Choroid plexus epithelial cell (primary cell): ENCODE results near the gene GLYAT.
"Not testable (repeated sequence)": the region's sequence is repeated elsewhere in the genome, so short reads cannot be mapped to it uniquely, and the experiment has no call there.

Source experiments
- DNase-seq: peaks from one replicate; pipeline ENCODE4 v3.0.0-alpha.2; 2010; ENCODE audit warnings: low read depth
- H3K4me3 ChIP-seq: 2 replicates; pipeline ENCODE4 v1.5.1; 2011; ENCODE audit warnings: low read depth, mild to moderate bottlenecking, control low read depth, low read length, moderate library complexity
- TF ChIP-seq, protein P1 (sequence below): conservative IDR thresholded peaks from 2 replicates; pipeline ENCODE4 v1.5.1; 2011; ENCODE audit warnings: low read depth, mild to moderate bottlenecking, control low read depth, inconsistent platforms, low read length, moderate library complexity

Gene GLYAT

DNA sequence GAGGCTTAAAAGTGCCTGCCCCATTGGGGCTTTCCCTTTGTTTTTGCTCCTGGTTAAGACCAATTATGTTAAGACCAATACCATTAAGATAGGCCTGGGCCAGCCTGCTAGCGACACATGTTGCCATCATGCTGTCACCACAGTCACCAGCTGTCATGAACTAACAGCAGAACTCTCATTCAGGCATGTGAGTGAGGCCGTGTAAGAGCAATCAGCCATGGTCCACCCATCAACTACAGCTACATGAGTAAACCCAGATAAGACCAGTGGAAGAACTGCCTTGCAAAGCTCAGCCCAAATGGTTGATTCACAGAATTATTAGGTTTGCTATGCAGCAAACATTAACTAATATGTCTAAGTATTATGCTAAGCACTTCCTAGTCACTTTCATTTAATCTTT, 19.9 kb downstream of the GLYAT start:
- no peak overlapping the region for H3K4me3 ChIP-seq
- DNase-seq = no peak
- TF ChIP-seq, protein P1, sequence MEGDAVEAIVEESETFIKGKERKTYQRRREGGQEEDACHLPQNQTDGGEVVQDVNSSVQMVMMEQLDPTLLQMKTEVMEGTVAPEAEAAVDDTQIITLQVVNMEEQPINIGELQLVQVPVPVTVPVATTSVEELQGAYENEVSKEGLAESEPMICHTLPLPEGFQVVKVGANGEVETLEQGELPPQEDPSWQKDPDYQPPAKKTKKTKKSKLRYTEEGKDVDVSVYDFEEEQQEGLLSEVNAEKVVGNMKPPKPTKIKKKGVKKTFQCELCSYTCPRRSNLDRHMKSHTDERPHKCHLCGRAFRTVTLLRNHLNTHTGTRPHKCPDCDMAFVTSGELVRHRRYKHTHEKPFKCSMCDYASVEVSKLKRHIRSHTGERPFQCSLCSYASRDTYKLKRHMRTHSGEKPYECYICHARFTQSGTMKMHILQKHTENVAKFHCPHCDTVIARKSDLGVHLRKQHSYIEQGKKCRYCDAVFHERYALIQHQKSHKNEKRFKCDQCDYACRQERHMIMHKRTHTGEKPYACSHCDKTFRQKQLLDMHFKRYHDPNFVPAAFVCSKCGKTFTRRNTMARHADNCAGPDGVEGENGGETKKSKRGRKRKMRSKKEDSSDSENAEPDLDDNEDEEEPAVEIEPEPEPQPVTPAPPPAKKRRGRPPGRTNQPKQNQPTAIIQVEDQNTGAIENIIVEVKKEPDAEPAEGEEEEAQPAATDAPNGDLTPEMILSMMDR = no peak

DNA sequence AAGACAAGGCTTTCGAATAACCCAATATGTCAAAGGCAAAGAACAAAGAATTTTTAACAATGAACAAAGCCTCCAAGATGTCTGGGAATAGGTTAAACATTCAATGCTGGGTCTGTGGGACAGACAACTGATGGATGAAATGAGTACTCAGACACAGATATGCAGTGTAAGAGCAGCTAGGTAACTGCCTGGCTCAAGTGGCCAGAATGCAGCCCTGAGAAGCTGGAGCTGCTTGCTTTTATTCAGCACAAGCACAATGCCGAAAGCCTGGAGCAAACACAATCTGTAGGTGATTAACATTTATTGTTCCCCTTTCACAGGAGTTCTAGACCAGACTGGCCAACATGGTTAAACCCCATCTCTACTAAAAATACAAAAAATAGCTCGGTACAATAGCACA, 24.0 kb downstream of the GLYAT start:
- no peak for DNase-seq
- TF ChIP-seq, protein P1 = no peak
- H3K4me3 ChIP-seq = no peak overlapping the region

DNA sequence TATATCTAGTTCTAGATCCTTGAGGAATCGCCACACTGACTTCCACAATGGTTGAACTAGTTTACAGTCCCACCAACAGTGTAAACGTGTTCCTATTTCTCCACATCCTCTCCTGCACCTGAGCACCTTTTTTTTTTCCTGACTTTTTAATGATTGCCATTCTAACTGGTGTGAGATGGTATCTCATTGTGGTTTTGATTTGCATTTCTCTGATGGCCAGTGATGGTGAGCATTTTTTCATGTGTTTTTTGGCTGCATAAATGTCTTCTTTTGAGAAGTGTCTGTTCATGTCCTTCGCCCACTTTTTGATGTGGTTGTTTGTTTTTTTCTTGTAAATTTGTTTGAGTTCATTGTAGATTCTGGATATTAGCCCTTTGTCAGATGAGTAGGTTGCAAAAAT, 34.9 kb downstream of the GLYAT start:
- not testable (repeated sequence) for DNase-seq, H3K4me3 ChIP-seq

DNA sequence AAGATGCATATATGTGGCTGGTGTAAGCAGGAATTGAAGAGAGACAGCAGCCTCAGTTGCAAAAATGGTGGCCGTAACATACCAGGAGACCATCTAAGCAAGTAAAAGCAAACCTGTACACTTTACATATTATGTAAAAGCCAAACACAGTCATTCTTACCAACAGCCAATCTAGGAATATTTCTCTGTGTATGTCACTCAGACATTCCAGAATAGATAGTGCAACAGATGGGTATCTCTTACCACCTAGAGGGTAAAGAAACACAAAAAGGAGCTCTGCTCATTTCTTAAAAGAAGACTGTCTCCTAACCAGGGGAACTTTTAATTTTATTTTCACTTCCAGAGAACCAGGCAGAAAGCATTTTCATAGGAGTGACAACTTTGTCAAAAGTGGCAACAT, 38.7 kb downstream of the GLYAT start:
- no peak overlapping the region for H3K4me3 ChIP-seq
- TF ChIP-seq, protein P1 = no peak

DNA sequence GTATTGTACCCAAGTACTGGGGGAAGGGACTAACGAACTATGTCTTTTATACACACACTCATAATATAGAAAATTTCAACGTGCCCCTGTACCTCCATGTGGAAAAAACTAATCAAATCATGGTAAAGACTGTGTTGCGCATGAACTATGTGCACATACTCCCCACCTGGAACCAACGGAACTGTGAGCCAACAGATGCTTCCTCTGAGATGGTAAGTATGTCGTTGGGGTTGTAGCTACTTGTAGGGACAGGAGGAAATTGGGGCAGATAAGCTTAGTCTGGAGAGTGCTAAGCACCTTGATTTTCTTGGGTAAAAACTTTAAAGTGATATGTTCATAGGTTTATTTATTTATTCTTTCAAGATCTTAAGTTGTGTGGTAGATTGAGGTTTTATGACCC, 40.1 kb downstream of the GLYAT start:
- H3K4me3 ChIP-seq = no peak overlapping the region
- no peak for DNase-seq
- TF ChIP-seq, protein P1 = no peak

More for the DNA sequence above, 38.7 kb downstream of the GLYAT start:
- DNase-seq = no peak

DNA sequence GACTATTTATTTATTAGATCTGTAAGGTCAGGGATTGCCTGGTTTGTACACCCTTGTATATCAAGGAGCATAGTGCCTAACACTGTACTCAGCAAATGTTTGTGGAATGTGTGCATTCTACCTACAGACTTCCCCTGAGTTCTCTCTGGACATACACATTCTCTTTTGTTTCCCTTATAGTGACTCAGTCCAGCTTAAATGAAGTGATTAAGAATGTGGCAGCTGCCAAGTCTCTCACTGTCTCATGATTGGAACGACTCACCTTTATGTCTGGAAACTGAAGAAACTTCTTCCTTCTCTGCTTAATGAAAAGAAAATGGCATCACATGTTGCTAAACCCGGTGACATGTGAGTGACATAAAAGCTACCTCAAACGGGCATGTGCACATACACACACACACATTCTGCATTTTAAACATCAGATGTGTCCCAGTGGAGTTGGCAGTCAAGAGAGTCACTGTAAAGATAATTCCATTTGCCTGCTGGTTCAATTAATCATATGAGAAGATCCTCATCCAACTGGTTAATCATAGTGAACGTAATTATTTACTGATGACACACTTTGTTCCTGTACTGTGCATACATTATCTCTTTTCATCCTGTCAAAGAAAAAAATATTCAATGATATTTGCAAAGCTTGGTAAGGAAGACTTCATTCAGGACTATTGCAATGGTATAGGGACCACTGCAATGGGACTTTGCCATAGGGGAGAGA, 42.8 kb downstream of the GLYAT start:
- DNase-seq = no peak
- no peak overlapping the region for H3K4me3 ChIP-seq
- TF ChIP-seq, protein P1 = no peak

DNA sequence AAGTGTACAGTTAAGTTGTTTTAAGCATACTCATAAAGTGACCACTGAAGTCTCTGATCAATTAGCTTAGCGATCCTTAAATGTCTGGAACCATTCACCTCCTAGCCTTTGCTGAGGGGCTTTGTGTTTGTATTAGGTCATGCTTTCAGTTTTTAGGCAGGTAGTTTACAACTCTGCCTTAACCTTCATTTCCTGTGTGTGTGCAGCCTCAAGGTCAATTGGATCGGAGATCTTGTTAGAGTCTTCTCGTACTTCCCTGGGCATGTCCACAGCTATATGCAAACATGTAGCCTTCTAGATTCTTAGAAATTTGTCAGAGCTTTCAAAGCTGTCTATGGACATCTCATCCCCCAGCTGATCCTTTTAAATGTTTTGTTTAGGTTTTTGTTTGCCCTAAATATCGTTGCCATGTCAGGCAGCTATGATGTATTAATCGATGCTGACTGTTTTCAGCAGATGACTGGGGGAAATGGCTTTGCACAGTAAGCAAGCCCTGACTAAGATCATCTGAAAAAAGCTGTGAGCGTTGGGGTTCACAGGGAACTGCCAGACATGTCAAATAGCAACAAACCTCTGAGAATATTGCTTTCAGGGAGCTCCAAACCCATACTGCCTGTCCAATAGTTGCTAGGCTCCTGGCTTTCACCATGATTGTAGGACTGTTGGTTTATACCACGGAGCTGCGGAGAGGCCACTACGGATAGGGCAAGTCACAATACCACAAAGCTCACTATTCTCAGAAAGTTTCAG, 45.6 kb downstream of the GLYAT start:
- TF ChIP-seq, protein P1 = no peak
- no peak for DNase-seq
- no peak overlapping the region for H3K4me3 ChIP-seq

DNA sequence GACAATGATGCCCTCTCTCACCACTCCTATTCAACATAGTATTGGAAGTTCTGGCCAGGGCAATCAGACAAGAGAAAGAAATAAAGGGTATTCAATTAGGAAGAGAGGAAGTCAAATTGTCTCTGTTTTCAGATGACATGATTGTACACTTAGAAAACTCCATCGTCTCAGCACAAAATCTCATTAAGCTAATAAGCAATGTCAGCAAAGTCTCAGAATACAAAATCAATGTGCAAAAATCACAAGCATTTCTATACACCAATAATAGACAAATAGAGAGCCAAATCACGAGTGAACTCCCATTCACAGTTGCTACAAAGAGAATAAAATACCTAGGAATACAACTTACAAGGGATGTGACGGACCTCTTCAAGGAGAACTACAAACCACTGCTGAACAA, 49.1 kb downstream of the GLYAT start:
- H3K4me3 ChIP-seq, DNase-seq: not testable (repeated sequence)

DNA sequence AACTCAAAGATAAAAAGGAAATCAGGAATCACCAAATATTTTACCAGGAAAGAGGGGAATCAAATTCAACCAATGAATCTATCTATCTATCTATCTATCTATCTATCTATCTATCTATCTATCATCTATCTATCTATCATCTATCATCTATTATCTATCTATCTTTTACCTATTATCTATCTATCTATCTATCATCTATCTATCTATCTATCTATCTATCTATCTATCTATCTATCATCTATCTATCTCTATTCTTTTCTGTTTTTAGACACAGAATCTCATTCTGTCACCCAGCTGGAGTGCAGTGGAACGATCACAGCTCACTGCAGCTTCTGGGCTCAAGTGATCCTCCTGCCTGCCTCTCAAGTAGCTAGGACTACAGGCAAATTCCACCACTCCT, 54.2 kb downstream of the GLYAT start:
- DNase-seq, H3K4me3 ChIP-seq: not testable (repeated sequence)
